ENCODE results near the gene BARX1.
A peak's percentile ranks its signal among the peaks of the same experiment; 100 is the strongest.
"Not testable (repeated sequence)": the region's sequence is repeated elsewhere in the genome, so short reads cannot be mapped to it uniquely, and the experiment has no call there.

BARX1 gene

GRCh38 chr9:93955111-93955980 lies at the start of gene BARX1:
BARX1 (minus strand) TSS chr9:93955355; CDS start chr9:93955146, 209 bp downstream.
- DNase-seq: peak; percentile 31

GRCh38 chr9:94002316-94003140 lies 47.4 kb upstream of the BARX1 start:
- DNase-seq: no peak

GRCh38 chr9:93996863-93997262 lies 41.7 kb upstream of the BARX1 start:
- no peak for DNase-seq

- DNase-seq: no peak
These were observed 41.2 kb upstream of the BARX1 start for GRCh38 chr9:93996367-93996766.

- DNase-seq: no peak
These were observed 39.4 kb upstream of the BARX1 start for GRCh38 chr9:93994545-93994944.

GRCh38 chr9:93994132-93994531 lies 39.0 kb upstream of the BARX1 start:
- no peak for DNase-seq

GRCh38 chr9:93992830-93993229 lies 37.7 kb upstream of the BARX1 start:
- no peak for DNase-seq

- no peak for DNase-seq
These were observed 35.3 kb upstream of the BARX1 start for GRCh38 chr9:93990448-93990847.

GRCh38 chr9:93988056-93988455 lies 32.9 kb upstream of the BARX1 start:
- no peak for DNase-seq

- no peak for DNase-seq
These were observed 29.7 kb upstream of the BARX1 start for GRCh38 chr9:93984860-93985259.

- no peak for DNase-seq
These were observed 28.7 kb upstream of the BARX1 start for GRCh38 chr9:93983875-93984274.

- DNase-seq: no peak
These were observed 24.6 kb upstream of the BARX1 start for GRCh38 chr9:93979721-93980120.

GRCh38 chr9:93978551-93978950 lies 23.4 kb upstream of the BARX1 start:
- no peak for DNase-seq

GRCh38 chr9:93976973-93977372 lies 21.8 kb upstream of the BARX1 start:
- DNase-seq: no peak

GRCh38 chr9:93976081-93976480 lies 20.9 kb upstream of the BARX1 start:
- DNase-seq: no peak

- DNase-seq: no peak
These were observed 20.1 kb upstream of the BARX1 start for GRCh38 chr9:93975262-93975661.

GRCh38 chr9:93974151-93974550 lies 19.0 kb upstream of the BARX1 start:
- DNase-seq: no peak

GRCh38 chr9:93972655-93973054 lies 17.5 kb upstream of the BARX1 start:
- DNase-seq: not testable (repeated sequence)

GRCh38 chr9:93969328-93969661 lies 14.1 kb upstream of the BARX1 start:
- DNase-seq: no peak

GRCh38 chr9:93968451-93969327 lies 13.5 kb upstream of the BARX1 start:
- no peak for DNase-seq

- DNase-seq: no peak
These were observed 12.1 kb upstream of the BARX1 start for GRCh38 chr9:93967020-93967803.

All from CD4-positive, alpha-beta T cell treated with Interferon gamma for 1 hour (primary cell).